GM12878 (cell line): Measurements from ENCODE around the gene SPPL3.

Source experiments
- CHD4 ChIP-seq: fragments of 200-600 bp; sonication (generic); IDR thresholded peaks from 2 replicates; pipeline ENCODE4 v1.6.1; 2016; ENCODE audit warnings: mild to moderate bottlenecking
- EGR1 ChIP-seq, 2 experiments: IDR thresholded peaks; 1 replicate in 1 of 2; 2 replicates in 1 of 2; pipeline ENCODE4 v1.6.1; 2011 to 2012; ENCODE audit warnings: low read depth in 2 of 2, low read length in 2 of 2, borderline replicate concordance in 1 of 2, mild to moderate bottlenecking in 1 of 2, moderate library complexity in 1 of 2
- EP300 ChIP-seq, 2 experiments: fragments of 150-350 bp in 1 of 2; IDR thresholded peaks; 2 replicates each; pipeline ENCODE4 v1.6.1; 2011 to 2012; ENCODE audit warnings: low read depth in 2 of 2, low read length in 2 of 2, borderline replicate concordance in 1 of 2, improper control_type of control experiment in 1 of 2, inconsistent platforms in 1 of 2; ENCODE audit not compliant: control insufficient read depth in 1 of 2
- JUNB ChIP-seq: IDR thresholded peaks from 2 replicates; pipeline ENCODE4 v1.6.1; 2016; ENCODE audit warnings: antibody characterized with exemption, mild to moderate bottlenecking
- LARP7 ChIP-seq: fragments of 450-650 bp; IDR thresholded peaks from 2 replicates; pipeline ENCODE4 v1.6.1; 2017; ENCODE audit warnings: mild to moderate bottlenecking
- NR2C1 ChIP-seq: fragments of 450-650 bp; IDR thresholded peaks from 2 replicates; pipeline ENCODE4 v1.6.1; 2017; ENCODE audit warnings: antibody characterized with exemption, mild to moderate bottlenecking, moderate library complexity
- TCF3 ChIP-seq: IDR thresholded peaks from 2 replicates; pipeline ENCODE4 v1.6.1; 2012; ENCODE audit warnings: low read depth, mild to moderate bottlenecking, low read length, borderline replicate concordance; ENCODE audit not compliant: insufficient read depth
- TF ChIP-seq, protein P1 (sequence below), 3 experiments: IDR thresholded peaks in 2 of 3; conservative IDR thresholded peaks in 1 of 3; 2 replicates each; pipeline ENCODE4 v1.5.1; 2011; ENCODE audit warnings: low read depth in 3 of 3, low read length in 3 of 3, mild to moderate bottlenecking in 3 of 3, control low read depth in 2 of 3, moderate library complexity in 2 of 3, inconsistent platforms in 1 of 3, mixed read lengths in 1 of 3; ENCODE audit not compliant: control insufficient read depth in 2 of 3, insufficient read depth in 1 of 3; ENCODE audit errors: extremely low read depth in 1 of 3
- TF ChIP-seq, protein P2 (sequence below): IDR thresholded peaks from 2 replicates; pipeline ENCODE4 v1.6.1; 2011; ENCODE audit warnings: borderline replicate concordance, low read depth, mild to moderate bottlenecking, moderate library complexity, mixed read lengths, low read length; ENCODE audit not compliant: insufficient read depth; ENCODE audit errors: extremely low read length
- TF ChIP-seq, protein P3 (sequence below): fragments of 450-650 bp; IDR thresholded peaks from 2 replicates; pipeline ENCODE4 v1.6.1; 2016; ENCODE audit warnings: mild to moderate bottlenecking

DNA sequence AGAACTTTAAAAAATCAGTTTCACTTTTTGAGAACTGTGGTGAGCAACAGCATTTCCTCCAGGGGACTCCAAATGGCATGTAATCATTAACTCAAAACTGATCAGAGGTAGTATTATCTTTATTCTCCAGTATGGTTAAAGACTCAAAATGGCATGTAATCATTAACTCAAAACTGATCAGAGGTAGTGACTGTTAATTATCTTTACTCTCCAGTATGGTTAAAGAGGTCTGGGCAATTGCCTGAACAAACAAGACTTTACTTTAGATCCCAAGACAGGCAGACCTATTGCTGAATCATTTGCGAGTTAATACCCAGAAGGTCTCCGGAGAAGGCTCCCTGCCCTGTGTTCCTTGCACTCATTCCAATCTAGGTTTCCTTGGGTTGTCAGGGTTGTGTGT lies 185.1 kb downstream of the SPPL3 start:
- TF ChIP-seq LARP7: no peak
- TF ChIP-seq, protein P1, sequence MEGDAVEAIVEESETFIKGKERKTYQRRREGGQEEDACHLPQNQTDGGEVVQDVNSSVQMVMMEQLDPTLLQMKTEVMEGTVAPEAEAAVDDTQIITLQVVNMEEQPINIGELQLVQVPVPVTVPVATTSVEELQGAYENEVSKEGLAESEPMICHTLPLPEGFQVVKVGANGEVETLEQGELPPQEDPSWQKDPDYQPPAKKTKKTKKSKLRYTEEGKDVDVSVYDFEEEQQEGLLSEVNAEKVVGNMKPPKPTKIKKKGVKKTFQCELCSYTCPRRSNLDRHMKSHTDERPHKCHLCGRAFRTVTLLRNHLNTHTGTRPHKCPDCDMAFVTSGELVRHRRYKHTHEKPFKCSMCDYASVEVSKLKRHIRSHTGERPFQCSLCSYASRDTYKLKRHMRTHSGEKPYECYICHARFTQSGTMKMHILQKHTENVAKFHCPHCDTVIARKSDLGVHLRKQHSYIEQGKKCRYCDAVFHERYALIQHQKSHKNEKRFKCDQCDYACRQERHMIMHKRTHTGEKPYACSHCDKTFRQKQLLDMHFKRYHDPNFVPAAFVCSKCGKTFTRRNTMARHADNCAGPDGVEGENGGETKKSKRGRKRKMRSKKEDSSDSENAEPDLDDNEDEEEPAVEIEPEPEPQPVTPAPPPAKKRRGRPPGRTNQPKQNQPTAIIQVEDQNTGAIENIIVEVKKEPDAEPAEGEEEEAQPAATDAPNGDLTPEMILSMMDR (IDR thresholded peaks at IDR 0.05 in 2 of 3, conservative IDR thresholded peaks at IDR 0.05 in 1 of 3; ENCODE audit: control insufficient read depth in 2 of 3, extremely low read depth in 1 of 3, insufficient read depth in 1 of 3, low read depth in 3 of 3, low read length in 3 of 3): no peak
- no peak for TF ChIP-seq NR2C1
- no peak for TF ChIP-seq EGR1 (IDR thresholded peaks at IDR 0.05; ENCODE audit: borderline replicate concordance in 1 of 2, low read depth in 2 of 2, low read length in 2 of 2)
- TF ChIP-seq, protein P2, sequence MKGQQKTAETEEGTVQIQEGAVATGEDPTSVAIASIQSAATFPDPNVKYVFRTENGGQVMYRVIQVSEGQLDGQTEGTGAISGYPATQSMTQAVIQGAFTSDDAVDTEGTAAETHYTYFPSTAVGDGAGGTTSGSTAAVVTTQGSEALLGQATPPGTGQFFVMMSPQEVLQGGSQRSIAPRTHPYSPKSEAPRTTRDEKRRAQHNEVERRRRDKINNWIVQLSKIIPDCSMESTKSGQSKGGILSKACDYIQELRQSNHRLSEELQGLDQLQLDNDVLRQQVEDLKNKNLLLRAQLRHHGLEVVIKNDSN: no peak
- TF ChIP-seq EP300 (IDR thresholded peaks at IDR 0.05; ENCODE audit: borderline replicate concordance in 1 of 2, control insufficient read depth in 1 of 2, low read depth in 2 of 2, low read length in 2 of 2): no peak
- TF ChIP-seq, protein P3, sequence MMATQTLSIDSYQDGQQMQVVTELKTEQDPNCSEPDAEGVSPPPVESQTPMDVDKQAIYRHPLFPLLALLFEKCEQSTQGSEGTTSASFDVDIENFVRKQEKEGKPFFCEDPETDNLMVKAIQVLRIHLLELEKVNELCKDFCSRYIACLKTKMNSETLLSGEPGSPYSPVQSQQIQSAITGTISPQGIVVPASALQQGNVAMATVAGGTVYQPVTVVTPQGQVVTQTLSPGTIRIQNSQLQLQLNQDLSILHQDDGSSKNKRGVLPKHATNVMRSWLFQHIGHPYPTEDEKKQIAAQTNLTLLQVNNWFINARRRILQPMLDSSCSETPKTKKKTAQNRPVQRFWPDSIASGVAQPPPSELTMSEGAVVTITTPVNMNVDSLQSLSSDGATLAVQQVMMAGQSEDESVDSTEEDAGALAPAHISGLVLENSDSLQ: no peak
- no peak for TF ChIP-seq JUNB
- TF ChIP-seq TCF3: no peak
- TF ChIP-seq CHD4: no peak
